Ovary (tissue), 3 donors: ENCODE data around the gene TNPO3.

Source experiments
- CTCF ChIP-seq, 3 donors: fragments of 450-650 bp in 2 of 3; fragments of 200-600 bp in 1 of 3; IDR thresholded peaks; one replicate each; pipeline versions ENCODE4 v1.5.1 to v1.8.0; 2016 to 2022; ENCODE audit warnings: antibody characterized with exemption in 3 of 3, mild to moderate bottlenecking in 1 of 3
- POLR2A ChIP-seq: fragments of 450-650 bp; IDR thresholded peaks from one replicate; pipeline ENCODE4 v1.6.1; 2017; ENCODE audit warnings: antibody characterized with exemption, mild to moderate bottlenecking, moderate library complexity
- donor health status: DM: no; HTN: no; CAD: no.

DNA sequence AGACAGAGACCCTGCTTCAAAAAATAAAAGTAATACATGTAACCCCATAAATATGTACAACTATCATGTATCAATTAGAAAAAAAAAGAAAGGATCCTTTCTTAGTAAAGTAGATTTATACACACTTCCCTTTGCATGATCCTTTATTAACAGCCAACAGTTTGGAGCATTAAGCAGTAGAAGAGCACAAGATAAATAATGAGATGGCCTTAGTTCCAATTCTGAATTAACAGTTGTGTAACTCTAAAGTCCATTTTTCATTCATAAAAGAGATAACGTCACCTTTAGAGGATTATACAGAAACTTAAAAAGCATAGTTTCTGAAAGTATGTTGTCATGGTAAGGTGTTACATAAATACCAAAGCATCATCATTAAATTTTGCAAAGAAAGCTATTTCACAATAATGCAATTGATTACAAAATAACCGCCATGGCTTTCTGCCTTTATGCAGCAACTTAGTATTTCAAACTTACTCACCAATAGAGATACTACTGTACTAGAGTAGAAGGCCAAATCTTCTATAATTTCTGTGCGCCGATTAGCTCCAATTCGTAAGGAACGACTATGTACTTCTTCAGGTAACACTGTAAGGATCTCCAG lies 40.3 kb downstream of the TNPO3 start:
- TF ChIP-seq CTCF (IDR thresholded peaks at IDR 0.05), result no peak
- no peak for TF ChIP-seq POLR2A
